Measurements from ENCODE around the gene PCDH17. TPM values are rescaled to one million over a fixed set of nuclear protein-coding genes. Genes with fewer than 3 reads are reported as not detected.

Gene PCDH17
- total RNA-seq, 1 experiment from 2014 or later, result not detected

- H3K4me1 Mint-ChIP-seq (ENCODE audit: insufficient read depth, unreplicated experiment), result no peaks in the 10 kb centered on the region
- TF ChIP-seq, protein P1, sequence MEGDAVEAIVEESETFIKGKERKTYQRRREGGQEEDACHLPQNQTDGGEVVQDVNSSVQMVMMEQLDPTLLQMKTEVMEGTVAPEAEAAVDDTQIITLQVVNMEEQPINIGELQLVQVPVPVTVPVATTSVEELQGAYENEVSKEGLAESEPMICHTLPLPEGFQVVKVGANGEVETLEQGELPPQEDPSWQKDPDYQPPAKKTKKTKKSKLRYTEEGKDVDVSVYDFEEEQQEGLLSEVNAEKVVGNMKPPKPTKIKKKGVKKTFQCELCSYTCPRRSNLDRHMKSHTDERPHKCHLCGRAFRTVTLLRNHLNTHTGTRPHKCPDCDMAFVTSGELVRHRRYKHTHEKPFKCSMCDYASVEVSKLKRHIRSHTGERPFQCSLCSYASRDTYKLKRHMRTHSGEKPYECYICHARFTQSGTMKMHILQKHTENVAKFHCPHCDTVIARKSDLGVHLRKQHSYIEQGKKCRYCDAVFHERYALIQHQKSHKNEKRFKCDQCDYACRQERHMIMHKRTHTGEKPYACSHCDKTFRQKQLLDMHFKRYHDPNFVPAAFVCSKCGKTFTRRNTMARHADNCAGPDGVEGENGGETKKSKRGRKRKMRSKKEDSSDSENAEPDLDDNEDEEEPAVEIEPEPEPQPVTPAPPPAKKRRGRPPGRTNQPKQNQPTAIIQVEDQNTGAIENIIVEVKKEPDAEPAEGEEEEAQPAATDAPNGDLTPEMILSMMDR (IDR thresholded peaks at IDR 0.05; ENCODE audit: unreplicated experiment), result no peak
- H3K9me3 Mint-ChIP-seq (ENCODE audit: unreplicated experiment), result no peaks in the 10 kb centered on the region
- DNase-seq (ENCODE audit: unreplicated experiment), result no peak
- H3K27me3 Mint-ChIP-seq (ENCODE audit: insufficient read depth, unreplicated experiment), result peaks cover 73% of the 10 kb centered on the region
- H3K27ac Mint-ChIP-seq (ENCODE audit: low read depth, unreplicated experiment), result no peak overlapping the region
- no peak overlapping the region for H3K4me3 Mint-ChIP-seq (ENCODE audit: unreplicated experiment)
- intact Hi-C loops (cut with micrococcal nuclease), result no loop called here
- BruUV-seq (replicated peaks), result no TSS peak
- ChIA-PET CTCF (no interaction called here), POLR2A (no interaction called here)
- no peaks in the 10 kb centered on the region for H3K36me3 Mint-ChIP-seq (ENCODE audit: insufficient read depth, unreplicated experiment)
Observed at GRCh38 chr13:57641051-57641450, 9.5 kb downstream of the PCDH17 start.

DNA sequence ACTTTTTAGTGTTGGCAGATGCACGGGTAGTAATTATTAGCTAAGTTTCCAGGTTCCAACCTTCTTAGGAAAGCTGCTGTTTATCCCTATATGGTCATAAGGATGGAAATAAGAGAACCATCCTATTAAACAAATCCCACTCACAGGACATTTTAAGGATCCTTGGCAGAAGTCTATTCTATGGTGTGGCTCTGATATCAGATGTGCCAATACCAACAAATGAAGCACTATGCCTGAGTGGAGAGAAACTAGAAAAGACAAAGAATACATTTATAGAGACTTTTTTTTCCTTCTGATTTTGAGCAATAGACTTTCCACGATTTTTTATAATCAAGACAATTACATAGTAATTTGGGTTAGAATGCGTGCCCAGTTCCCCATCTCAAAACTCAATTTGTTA, 12.6 kb downstream of the PCDH17 start:
- TF ChIP-seq, protein P1 (IDR thresholded peaks at IDR 0.05; ENCODE audit: unreplicated experiment), result no peak
- no peaks in the 10 kb centered on the region for H3K36me3 Mint-ChIP-seq (ENCODE audit: insufficient read depth, unreplicated experiment)
- intact Hi-C loops (cut with micrococcal nuclease), result no loop called here
- no peak for DNase-seq (ENCODE audit: unreplicated experiment)
- H3K9me3 Mint-ChIP-seq (ENCODE audit: unreplicated experiment), result no peaks in the 10 kb centered on the region
- CTCF ChIA-PET, result no interaction called here
- no peaks in the 10 kb centered on the region for H3K4me1 Mint-ChIP-seq (ENCODE audit: insufficient read depth, unreplicated experiment)
- POLR2A ChIA-PET, result no interaction called here
- H3K4me3 Mint-ChIP-seq (ENCODE audit: unreplicated experiment), result no peak overlapping the region
- peaks cover 62% of the 10 kb centered on the region for H3K27me3 Mint-ChIP-seq (ENCODE audit: insufficient read depth, unreplicated experiment)
- no TSS peak for BruUV-seq (replicated peaks)
- no peak overlapping the region for H3K27ac Mint-ChIP-seq (ENCODE audit: low read depth, unreplicated experiment)

- no peak overlapping the region for H3K4me3 Mint-ChIP-seq (ENCODE audit: unreplicated experiment)
- H3K27me3 Mint-ChIP-seq (ENCODE audit: insufficient read depth, unreplicated experiment), result peaks cover 60% of the 10 kb centered on the region
- DNase-seq (ENCODE audit: unreplicated experiment), result no peak
- H3K4me1 Mint-ChIP-seq (ENCODE audit: insufficient read depth, unreplicated experiment), result no peaks in the 10 kb centered on the region
- intact Hi-C loops (cut with micrococcal nuclease), result no loop called here
- ChIA-PET POLR2A (no interaction called here), CTCF (interaction anchor here (0.6 to 1.2 kb wide), 3 partner anchors 21 to 46 kb away, joined by 3 read pairs; no protein-coding TSS in a partner anchor)
- TF ChIP-seq, protein P1 (IDR thresholded peaks at IDR 0.05; ENCODE audit: unreplicated experiment), result no peak
- no peak overlapping the region for H3K27ac Mint-ChIP-seq (ENCODE audit: low read depth, unreplicated experiment)
- no peaks in the 10 kb centered on the region for H3K9me3 Mint-ChIP-seq (ENCODE audit: unreplicated experiment)
- no peaks in the 10 kb centered on the region for H3K36me3 Mint-ChIP-seq (ENCODE audit: insufficient read depth, unreplicated experiment)
- BruUV-seq (replicated peaks), result no TSS peak
Observed at GRCh38 chr13:57653229-57653989, 21.9 kb downstream of the PCDH17 start.

DNA sequence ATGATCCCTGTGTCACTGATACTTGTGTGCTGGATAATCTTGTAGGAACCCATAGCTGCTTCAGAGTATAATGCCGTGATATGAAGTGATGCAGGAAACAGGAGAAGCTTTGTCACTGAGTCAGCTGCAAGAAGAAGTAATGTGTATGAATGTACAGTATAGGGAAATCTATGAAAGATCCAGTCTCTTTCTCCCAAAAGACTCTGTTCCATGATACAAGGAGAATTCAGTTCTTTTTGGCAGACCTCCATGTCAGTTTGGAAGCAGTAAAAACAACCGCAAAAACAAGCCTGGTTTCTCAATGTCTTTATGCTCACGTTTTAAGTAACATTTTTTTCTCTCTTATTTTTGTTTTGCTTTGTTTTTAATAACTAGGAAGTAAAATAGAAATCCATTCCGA, 33.9 kb downstream of the PCDH17 start:
- no peaks in the 10 kb centered on the region for H3K4me1 Mint-ChIP-seq (ENCODE audit: insufficient read depth, unreplicated experiment)
- BruUV-seq (replicated peaks), result no TSS peak

More for the DNA sequence above, 33.9 kb downstream of the PCDH17 start:
- intact Hi-C loops (cut with micrococcal nuclease), result no loop called here
- ChIA-PET CTCF (no interaction called here), POLR2A (no interaction called here)
- no peak for DNase-seq (ENCODE audit: unreplicated experiment)
- H3K4me3 Mint-ChIP-seq (ENCODE audit: unreplicated experiment), result no peak overlapping the region
- H3K27ac Mint-ChIP-seq (ENCODE audit: low read depth, unreplicated experiment), result no peak overlapping the region
- H3K27me3 Mint-ChIP-seq (ENCODE audit: insufficient read depth, unreplicated experiment), result peaks cover 70% of the 10 kb centered on the region
- TF ChIP-seq, protein P1 (IDR thresholded peaks at IDR 0.05; ENCODE audit: unreplicated experiment), result no peak
- H3K9me3 Mint-ChIP-seq (ENCODE audit: unreplicated experiment), result no peaks in the 10 kb centered on the region
- no peaks in the 10 kb centered on the region for H3K36me3 Mint-ChIP-seq (ENCODE audit: insufficient read depth, unreplicated experiment)

All from MCF 10A (cell line).